MM.1S (cell line): ENCODE measurements around the gene NAALADL2.

Experiments used
- EZH2 ChIP-seq: fragments of 300-600 bp; sonication (generic); optimal IDR thresholded peaks from 2 replicates; pipeline ENCODE3; 2017; ENCODE audit warnings: low read depth, mild to moderate bottlenecking, antibody characterized with exemption, low read length, mixed read lengths
- TF ChIP-seq, protein P1 (sequence below): fragments of 300-600 bp; sonication (generic); IDR thresholded peaks from 2 replicates; pipeline ENCODE4 v1.5.1; 2016; ENCODE audit warnings: antibody characterized with exemption, low read length, mixed read lengths

DNA sequence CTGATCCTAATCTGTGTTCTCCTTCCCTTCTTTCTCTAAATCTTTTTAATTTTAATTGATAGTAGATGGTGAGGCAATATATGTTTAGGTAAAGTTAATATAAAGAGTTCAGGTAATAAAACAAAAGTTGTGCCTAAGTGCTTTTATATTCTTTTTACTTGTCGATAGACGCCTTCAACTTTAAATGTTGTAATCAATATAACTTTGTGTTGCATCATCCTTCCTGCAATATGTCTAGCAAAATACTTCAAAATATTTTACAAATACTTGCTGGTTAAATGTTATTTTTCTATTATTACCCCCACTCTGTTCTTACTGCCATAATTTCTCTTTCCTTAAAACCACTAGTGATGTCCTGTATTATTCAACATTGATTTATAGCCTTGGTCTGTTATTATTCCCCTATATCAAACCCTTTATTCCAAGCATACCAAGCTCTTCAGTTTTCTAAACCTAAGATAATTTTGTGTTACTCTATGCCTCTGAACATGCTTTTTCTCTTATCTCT lies 92.4 kb downstream of the NAALADL2 start:
- TF ChIP-seq, protein P1, sequence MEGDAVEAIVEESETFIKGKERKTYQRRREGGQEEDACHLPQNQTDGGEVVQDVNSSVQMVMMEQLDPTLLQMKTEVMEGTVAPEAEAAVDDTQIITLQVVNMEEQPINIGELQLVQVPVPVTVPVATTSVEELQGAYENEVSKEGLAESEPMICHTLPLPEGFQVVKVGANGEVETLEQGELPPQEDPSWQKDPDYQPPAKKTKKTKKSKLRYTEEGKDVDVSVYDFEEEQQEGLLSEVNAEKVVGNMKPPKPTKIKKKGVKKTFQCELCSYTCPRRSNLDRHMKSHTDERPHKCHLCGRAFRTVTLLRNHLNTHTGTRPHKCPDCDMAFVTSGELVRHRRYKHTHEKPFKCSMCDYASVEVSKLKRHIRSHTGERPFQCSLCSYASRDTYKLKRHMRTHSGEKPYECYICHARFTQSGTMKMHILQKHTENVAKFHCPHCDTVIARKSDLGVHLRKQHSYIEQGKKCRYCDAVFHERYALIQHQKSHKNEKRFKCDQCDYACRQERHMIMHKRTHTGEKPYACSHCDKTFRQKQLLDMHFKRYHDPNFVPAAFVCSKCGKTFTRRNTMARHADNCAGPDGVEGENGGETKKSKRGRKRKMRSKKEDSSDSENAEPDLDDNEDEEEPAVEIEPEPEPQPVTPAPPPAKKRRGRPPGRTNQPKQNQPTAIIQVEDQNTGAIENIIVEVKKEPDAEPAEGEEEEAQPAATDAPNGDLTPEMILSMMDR = no peak
- no peak for TF ChIP-seq EZH2
